Stimulated activated CD8-positive, alpha-beta memory T cell treated with anti-CD3 and anti-CD28 coated beads, Interleukin-2, amount 100 ng/mL, for 1 hour (primary cell): ENCODE measurements around the gene CSF1R.

Source experiments
- DNase-seq, 2 donors: peaks; one replicate each; pipeline ENCODE4 v3.0.0-alpha.2; 2020; ENCODE audit warnings: low read depth in 2 of 2

The CSF1R gene

DNA sequence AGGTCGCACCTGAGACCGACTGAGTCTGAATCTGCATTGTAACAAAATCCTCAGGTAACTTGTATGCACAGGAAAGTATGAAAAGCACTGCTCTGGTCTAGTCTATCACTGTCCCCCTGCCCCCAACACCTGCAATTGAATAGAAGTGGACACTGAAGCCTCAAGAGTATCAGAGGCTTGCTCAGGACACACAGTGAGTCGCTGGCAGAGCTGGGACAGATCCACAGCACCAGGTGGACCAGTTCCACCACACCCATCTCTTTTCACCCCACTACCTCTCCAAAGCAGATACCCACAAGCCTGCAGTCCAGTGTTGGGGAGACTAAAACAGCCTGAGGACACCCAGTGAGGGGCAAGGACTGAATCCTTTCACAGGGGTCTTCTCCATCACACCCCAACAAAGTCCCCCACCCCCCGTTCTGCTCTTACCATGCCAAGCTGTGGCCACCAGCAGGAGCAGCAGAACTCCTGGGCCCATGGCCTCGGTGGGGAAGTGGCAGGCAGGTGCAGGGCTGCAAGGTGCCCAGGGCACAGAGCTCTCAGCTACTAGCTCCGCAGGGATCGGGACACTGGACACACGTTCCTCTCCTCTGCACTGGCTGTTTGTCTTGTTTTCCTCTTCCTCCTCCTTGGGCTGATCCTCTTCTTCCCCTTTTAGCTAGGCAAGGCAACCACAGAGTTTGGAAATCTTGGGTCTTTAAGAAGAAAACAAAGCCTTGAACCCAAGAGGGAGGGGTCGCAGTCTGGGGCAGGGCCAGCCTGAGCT is at the start of gene CSF1R:
CSF1R (minus strand) TSS at position 605 of the 766 bp plus-strand sequence; CDS start at position 478, 127 bp downstream.
- no peak for DNase-seq

DNA sequence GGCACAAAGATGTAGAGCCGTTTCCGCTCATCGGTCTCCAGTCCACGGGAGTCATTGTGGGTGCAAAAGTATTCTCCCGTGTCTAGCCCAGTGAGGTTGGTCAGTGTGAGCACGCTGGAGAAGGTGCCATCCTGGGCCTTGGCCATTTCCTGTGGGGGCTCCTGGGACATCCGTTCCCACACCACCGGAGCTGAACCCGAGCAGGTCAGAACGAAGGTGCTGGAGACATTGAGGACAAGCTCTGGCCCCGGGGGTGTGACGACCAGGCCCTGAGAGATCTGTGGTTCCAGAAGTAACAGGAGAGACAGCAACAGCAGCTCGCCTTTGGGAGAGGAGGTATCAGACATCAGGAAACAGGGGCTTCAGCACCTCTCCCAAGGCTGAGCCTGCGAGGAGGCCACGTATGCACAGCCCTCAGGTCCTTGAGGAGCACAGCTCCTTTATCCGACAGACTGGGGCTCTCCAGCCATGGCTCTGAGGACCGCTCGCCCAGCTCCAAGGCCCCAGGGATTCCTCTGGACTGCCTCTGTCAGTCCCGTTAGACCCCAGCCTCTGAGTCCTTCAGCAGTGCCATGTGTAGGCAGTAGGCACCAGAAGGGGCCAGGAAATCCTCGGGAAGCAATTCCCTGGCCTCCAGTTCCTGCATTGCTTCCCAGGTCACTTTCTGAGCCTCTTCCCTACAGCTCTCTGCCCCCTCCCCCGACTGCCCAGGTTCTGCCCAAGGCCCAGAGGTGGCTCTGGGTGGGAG is 49.4 kb upstream of the CSF1R start:
- no peak for DNase-seq

DNA sequence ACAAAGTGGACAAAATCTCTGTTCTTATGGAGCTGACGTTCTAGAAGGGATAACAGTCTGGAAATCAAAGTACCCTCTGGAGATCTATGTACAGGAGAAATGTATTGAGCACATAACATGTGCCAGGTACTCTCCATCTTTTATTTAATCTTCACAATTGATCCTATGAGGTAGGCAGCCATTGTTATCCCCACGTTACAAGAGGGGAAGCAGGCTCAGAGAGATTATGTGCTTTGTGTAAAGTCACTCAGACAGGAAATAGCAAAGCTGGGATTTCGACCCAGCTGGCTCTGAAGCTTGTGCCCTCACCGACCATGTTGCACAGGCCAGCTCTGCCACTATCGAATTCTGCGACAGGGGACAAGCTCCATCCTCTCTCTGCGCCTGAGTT is 47.8 kb upstream of the CSF1R start:
- DNase-seq, result no peak

DNA sequence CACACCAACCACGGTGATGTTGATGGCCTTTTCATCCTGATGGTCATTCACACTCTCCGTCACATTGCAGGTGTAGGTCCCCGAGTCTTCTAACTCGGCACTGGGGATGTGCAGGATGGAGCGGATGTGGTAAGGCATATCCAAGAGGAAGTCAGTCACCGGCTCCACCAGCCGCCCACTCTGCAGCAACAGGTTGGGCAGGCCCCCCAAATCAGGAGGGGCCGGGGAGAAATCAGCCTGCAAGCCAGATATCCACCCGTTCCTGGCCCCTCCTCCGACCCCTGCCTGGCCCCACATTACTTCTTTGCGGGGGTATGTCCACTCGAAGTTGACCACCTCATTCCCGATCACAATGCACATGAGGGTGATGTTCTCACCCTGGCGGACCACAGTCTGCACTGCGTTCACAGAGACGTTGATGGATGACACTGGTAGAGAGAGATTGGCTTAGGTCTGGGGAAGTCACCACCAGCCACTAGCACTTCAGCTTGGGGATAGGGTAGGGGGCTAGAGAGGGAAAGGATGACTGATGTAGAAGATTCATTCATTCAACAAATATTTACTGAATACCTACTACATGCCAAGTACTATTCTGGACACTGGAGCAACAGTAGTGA is 47.3 kb upstream of the CSF1R start:
- no peak for DNase-seq

DNA sequence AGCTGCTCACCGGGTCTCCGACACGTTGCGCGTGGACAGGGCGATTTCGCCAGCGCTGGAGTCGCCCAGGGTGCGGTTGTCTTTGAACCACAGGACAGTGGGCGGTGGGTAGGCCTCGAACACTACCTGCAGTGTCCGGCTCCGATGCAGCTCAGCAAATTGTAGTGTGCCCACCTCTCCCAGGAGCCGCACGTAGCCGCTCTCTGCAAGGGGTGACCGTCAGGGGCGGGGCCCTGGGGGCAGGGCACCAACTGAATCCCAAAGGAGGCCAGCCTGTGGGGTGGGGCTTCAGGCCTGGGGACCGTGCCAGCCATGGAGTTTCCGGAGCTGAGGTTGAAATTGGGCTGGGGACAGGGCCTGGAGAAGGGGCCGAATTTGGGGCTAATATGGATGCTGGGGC is 46.4 kb upstream of the CSF1R start:
- no peak for DNase-seq

DNA sequence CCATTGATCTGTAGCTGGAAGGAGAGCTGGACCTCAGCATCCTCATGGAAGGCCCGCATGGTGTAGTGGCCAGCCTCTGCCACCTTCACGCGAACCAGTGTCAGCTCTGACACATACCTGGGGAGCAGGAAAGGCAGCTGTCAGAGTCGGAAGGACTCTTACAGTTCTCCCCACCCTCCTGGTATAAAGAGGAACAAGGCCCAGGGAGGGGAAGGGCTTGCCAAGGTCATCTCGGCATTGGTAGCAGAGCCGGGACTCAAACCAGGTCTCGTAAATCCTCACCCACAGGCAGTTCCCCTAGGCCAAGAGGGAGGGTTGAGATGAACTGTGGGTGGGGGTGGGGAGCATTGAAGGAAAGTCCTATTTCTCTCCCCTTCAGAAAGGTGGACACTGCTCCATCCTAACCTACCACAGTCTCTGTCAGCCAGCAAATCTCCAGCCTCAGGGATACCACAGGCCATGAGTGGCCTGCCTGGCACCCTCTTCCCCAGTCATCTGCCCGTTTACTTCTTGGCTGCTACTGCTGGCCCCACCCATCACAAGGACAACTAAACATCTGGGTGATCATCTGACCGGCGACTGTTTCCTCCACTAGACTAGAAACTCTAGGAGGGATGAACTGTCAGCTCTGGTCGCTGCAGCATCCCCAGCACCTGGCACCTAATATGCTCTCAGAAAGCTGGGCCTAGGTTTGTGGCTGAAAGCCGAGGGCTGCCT is 45.8 kb upstream of the CSF1R start:
- no peak for DNase-seq

DNA sequence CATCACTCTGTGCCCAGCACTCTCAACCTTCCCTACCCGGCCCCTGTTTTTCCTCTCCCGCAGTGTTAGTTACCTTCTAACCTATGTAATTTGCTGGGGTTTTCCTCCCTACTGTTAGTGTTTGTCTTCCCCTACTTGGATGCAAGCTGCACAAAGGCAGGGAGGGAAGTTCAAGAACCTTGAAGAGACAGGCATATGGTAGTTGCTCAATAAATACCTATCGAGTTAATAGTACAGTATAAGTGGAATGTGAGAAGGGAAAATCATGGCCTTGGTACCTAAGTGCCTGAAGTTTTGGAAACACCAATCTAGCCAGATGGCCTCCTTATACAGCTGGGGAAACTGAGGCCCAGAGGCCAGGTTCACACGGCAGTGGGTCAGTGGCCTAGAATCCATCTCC is 45.1 kb upstream of the CSF1R start:
- DNase-seq, result no peak

DNA sequence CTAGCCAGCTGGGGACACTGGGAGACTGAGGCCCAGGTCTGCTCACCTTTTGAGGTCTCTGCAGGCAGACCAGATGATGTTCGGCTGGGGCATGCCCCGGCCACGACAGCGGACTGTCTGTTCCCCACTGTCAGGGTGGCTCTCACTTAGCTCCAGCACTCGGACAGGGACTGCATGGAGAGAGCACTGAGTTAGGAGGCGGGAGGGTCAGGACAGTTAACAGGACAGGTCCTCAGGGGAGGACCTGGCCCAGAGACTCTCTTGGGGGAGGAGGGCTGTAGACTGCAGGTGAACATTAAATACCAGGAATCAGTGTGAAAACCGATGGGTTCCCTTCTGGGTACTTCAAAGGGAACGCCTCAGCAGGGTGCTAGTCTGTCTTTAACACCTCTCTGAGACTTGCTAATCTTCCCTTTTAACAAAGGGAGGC is 44.2 kb upstream of the CSF1R start:
- DNase-seq, result no peak

DNA sequence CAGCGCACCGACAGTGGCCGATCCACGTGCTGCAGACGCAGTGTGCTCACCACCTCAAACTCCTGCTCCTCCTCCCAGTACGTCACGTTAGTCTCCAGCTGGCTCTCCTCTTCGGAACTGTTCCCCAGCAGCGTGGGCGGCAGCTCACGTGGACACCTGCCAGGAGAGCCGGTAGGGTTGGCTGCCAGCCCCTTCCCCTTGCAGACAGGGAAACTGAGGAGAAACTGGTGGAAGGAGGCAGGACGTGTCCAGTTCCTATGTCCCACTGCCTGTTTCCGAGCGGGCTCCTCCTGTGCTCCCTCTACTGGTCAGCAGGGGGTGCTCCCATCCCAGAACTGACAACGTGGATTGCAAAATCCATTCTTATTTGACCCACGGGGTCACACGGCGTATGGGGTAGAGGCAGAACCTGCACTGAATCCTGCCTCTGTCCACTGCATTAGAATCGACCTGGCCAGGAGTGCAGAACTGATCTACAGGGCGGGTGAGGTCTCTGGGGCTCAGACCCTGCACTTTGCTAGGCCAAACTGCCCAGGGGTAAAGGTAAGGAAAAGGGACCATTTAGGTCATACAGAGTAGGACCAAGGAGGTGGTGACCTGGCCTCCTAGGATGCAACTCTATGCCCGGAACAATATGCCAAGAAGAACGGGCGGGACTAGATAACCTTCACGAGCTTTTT is 43.6 kb upstream of the CSF1R start:
- DNase-seq, result peak in 1 of 2 donors; percentile 11

DNA sequence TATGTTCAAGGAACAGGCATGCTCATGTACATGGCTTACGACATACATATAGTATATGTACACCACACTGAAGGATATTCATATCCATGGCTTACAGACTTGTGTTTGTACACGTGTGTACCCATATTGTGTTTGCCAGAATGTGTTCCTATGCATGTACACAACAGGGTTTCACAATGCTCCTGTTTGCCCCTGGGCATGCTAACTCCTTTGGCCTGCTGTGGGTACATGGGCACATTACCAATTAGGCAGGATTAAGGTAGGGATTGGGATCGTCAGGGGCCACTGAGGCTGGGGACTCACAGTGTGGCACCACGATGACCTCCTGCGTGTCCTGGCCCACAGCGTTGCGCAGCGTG is 43.1 kb upstream of the CSF1R start:
- no peak for DNase-seq

DNA sequence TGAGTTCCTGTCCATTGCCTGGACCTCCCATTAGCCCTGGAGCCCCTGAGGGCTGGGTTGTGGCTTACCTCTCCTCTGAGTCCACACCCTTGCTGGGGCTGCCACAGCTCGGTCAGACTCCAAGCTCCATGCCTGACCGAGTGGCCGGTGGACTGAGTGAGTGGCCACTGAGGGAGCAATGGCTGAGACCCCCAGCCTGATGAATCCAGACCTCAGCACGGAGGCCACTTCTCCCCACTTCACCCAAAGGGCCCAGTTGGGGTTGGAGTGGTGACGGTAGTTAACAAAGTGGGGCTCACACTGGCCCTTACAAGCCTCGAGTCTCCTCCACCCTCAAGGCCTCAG is 40.5 kb upstream of the CSF1R start:
- DNase-seq, result no peak

DNA sequence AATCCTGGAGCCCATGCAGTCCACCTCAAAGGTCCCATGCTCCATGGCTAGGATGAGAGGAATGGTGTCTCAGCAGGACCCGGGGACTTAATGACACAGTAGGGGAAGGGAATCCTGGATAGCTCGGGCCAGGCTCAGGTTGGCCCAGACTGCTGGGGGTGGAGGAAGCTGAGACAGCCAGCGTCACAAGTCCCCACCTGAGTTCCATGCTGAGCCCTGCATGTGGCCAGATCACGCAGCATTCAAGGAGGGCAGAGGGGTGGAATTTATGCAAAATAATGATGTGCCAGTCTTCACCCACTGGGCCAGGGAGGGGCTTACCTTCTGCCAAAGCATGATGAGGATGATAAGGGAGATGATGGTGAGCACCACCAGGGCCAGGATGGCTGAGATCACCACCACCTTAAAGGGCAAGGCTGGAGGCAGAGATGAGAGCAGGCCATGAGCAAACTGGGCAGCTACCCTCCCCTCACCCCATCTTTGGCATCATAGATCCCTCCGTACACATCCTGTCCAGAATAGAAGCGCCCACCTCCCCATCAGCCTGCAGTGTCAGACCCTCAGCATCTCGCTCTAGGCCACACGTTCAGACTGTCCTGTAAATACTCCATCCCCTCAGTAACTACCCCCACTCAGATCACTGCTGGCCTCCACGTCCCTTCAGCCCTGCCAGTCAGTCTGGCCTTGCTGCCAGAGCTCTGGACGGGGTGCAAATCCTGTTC is 40.0 kb upstream of the CSF1R start:
- DNase-seq, result no peak

DNA sequence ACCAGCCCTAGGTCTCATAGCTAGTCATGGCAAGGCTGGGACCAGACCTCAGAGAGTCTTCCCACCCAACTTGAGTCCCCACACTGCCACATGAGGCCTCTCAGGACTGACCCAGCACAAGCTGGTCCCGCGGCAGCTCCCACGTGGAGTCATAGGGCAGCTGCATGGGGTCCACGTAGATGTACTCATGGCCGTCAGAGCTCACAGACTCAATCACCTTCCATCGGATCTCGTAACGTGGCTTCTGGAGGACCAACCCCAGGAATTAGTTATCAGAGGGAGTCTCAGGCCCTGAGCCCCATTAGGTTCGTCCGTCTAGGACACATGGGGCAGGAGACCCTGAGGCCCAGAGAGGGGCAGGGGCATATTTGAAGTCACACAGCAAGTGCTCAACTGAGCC is 39.0 kb upstream of the CSF1R start:
- DNase-seq, result no peak

DNA sequence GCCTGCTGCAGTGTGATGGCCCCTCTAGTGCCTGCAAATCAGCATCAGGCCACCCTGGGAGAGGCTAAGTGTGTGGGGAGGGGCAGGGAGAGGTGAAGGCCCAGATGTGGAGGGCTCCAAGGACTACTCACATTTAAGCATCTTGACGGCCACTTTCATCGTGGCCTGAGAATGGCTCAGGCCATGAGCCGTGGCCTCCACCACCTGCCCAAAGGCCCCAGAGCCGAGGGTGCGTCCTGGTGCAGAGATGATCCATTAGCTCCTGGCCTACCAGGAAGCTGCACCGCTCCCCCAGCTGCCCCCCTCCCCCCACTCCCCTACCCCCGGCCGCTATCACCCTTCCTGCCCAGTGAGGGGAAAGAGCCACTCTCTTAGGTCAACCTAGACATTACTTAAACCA is 38.2 kb upstream of the CSF1R start:
- no peak for DNase-seq

DNA sequence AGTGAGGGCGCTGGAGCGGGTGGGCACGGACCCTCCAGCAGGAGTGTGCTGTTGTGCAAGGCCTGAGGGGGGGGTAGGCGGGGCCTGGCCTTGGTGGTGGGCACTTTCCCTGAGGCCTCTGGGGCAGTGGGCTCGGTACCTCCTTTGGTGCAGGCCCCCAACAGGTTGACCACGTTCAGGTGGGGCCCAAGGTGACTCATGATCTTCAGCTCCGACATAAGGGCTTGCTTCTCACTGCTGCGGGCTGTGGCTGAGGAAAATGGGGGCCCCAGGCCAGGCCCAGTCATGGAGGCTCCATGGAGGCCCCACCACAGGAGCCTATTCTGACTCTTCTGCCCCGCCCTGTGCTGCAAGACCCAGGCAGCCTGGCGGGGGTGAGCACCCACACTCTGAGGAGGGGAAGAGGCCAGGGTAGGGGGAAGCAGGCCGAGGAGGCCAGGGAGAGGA is 37.8 kb upstream of the CSF1R start:
- DNase-seq, result no peak

DNA sequence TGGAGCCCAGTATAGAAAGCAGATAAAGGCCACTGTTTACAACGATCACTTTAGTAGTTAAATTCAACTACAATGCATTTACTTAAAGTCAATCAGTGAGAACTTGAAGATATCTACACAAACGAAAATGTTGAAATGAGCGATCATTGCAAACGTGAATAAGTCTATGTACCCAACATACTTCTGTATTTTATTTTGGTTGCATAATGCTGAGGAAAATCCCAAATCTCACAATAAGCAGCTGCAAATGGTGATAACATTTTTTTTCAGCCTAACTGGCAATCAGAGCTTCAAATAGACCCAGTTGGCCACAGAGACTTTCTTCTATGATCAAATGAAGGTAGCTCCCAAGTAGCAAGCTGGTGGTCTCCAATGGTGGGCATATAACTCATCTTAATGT is 37.2 kb upstream of the CSF1R start:
- DNase-seq, result no peak

DNA sequence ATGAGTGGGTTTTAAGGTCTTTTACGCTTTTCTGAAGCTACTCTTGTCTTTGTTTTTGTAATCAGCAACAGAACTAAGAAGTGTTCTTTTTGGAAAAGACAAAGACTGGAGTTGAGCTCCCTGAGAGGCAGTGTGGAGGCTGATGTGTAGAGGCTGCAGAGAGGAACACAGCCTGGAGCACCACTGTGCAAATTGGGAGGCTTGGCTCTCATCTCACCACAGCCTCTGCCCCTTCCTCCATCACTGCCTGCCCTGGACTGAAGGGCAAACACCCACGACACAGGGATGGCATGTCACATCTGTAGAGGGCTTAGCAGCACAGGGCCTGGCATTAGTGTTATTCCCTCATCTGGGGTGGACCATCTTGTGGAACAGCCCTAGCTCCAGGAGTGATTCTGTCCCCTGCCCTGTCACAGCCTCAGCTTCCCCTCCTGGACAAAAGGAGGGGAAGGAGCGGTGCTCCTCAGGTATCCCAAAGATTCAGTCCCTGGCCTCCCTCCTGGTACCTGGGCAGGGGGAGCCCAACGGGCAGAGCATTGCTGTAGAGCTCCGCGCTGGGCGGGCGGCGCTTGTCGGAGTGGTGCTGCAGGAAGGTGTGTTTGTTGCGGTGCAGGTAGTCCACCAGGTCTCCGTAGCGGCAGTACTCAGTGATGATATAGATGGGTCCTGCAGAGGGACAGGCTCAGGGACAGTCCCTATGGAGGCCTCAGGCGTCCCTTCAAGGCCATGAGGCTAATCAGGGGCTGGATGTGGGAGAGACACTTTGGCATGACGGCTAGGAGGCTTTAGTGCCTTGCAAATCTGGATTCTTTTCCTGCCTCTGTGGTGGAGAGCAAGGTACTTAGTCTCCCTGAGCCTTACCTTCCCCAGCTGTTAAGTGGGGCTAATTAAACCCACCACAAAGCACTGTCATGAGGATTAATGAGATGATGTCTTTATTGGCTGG is 36.5 kb upstream of the CSF1R start:
- no peak for DNase-seq

DNA sequence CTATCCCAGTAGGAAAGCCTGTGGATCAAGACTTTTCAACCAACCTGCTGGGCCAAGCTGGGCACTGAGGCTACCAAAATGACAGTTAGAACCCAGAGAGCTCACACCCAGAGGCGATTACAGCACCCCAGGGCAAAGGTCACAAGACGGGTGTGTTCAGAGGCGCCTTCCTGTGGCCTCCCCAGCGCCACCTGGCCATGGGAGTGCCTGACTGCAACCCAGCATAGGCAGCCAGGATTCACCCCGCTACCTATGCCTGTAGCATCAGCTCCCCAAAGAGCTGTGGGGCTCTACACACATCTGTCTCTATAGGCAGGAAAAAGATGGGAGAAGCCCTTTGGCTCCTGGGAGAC is 35.8 kb upstream of the CSF1R start:
- DNase-seq, result no peak

DNA sequence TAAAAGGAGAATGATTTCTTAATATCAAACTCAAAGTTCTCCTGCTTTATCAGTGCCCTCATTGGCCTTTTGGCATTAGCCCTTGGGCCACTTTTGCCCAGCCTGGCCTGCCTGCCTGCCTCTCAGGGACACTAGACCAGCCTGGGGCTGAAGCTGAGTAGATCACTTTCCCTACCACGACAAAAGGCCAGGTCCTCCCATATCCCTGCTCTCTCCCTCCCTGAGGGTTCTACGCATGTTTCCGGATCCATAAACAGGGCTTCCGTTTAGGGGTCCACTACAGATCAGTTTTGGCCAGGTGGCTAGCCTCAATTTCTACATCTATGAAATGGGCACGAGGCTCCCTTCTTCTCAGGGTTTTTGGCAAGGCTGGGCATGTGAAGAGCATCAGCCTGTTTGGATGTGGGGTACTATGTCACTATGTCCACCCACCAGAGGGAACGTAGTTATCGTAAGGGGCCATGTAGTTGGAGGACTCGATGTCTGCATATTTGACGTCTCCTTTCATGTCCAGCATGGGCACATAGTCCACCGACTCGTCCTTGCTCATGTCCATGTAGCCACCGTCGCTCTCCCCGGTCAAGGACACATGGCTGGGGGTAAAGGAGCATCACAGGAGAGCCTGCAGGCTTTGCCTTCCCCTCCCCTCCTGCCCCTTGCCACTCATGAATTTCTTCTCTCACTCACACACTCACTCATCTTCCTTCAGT is 35.2 kb upstream of the CSF1R start:
- no peak for DNase-seq
